ENCODE results near the gene NAV1.

NAV1 gene

GRCh38 chr1:201551877-201552731 lies 13.2 kb downstream of the NAV1 start:
- no peak for DNase-seq

- peak; percentile 18 for DNase-seq
Measured at GRCh38 chr1:201552941-201553351, 14.0 kb downstream of the NAV1 start.

GRCh38 chr1:201553496-201554189 lies 14.7 kb downstream of the NAV1 start:
- DNase-seq: no peak

GRCh38 chr1:201554190-201554600 lies 15.3 kb downstream of the NAV1 start:
- DNase-seq: no peak

- no peak for DNase-seq
Measured at GRCh38 chr1:201554789-201555592, 16.1 kb downstream of the NAV1 start.

- DNase-seq: no peak
Measured at GRCh38 chr1:201555593-201555945, 16.6 kb downstream of the NAV1 start.

GRCh38 chr1:201556841-201557571 lies 18.1 kb downstream of the NAV1 start:
- no peak for DNase-seq

GRCh38 chr1:201557572-201557958 lies 18.6 kb downstream of the NAV1 start:
- peak; percentile 35 for DNase-seq

- peak; percentile 73 for DNase-seq
Measured at GRCh38 chr1:201559679-201560162, 20.8 kb downstream of the NAV1 start.

- DNase-seq: no peak
Measured at GRCh38 chr1:201560328-201561194, 21.6 kb downstream of the NAV1 start.

GRCh38 chr1:201561195-201561564 lies 22.3 kb downstream of the NAV1 start:
- no peak for DNase-seq

- no peak for DNase-seq
Measured at GRCh38 chr1:201561601-201562000, 22.7 kb downstream of the NAV1 start.

- no peak for DNase-seq
Measured at GRCh38 chr1:201562257-201562656, 23.3 kb downstream of the NAV1 start.

- no peak for DNase-seq
Measured at GRCh38 chr1:201562659-201563405, 23.9 kb downstream of the NAV1 start.

- no peak for DNase-seq
Measured at GRCh38 chr1:201563406-201563780, 24.5 kb downstream of the NAV1 start.

- DNase-seq: no peak
Measured at GRCh38 chr1:201563941-201564340, 25.0 kb downstream of the NAV1 start.

- no peak for DNase-seq
Measured at GRCh38 chr1:201565024-201565730, 26.2 kb downstream of the NAV1 start.

- DNase-seq: no peak
Measured at GRCh38 chr1:201565771-201566528, 27.0 kb downstream of the NAV1 start.

GRCh38 chr1:201566529-201566823 lies 27.5 kb downstream of the NAV1 start:
- DNase-seq: no peak
